ENCODE measurements around the gene FUZ. TPM values are rescaled to one million over a fixed set of nuclear protein-coding genes. Genes with fewer than 3 reads are reported as not detected.

Gene FUZ
- total and polyA plus RNA-seq, 2 of the 4 experiments (the other 2 are of a cell fraction), result 12.1 to 14.3 TPM

DNA sequence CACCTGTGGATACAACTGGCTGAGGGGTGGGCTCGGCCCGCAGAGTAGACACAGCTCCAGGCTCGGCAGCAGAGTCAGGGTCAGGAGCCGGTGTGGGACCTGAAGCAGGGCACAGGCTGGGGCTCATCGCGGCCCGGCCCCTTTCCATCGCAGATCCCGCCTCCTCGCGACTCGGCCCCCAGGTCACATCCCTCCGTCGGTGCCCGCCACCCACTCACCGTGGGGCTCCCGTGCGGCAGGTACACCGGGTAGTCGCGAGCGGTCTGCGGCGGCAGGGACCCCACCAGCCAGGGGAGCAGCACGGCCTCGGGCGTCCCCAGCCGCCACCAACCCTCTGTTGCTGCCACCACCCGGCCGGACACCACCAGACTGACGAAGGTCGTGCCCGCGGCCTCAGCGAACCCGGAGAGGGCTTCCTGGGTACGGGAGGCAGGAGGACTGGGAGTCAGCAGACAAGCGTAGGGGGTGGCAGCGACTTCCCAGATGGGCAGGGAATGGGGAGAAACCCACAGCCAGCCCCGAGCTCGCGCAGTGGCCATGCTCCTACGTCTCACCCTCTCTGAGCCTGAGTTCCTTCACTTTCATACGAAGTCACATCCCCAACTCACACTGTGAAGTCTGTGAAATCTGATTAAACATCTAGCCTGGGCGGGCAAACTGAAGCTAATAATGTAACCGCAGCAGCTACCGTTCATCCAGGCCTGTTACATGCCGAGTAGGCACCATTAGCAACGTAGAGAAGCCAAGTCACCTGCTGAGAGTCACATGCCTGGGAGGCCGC, 3.7 kb downstream of the FUZ start:
- Histone ChIP-seq H2AFZ (replicated peaks; ENCODE audit: low read length, poor library complexity) (peak overlapping the region; percentile 98), H3K27ac (ENCODE audit: insufficient read depth, low read length) (peak overlapping the region; percentile 9; the same call in 1 of the 2 replicates), H4K8ac (ENCODE audit: low read depth in 2 of 2, low read length in 2 of 2) (peak overlapping the region; percentile 25 to 46; a peak in 3 of 4 replicates), H3K36me3 (ENCODE audit: control insufficient read depth, insufficient read depth, low read length) (peaks cover 24% of the 10 kb centered on the region; the same call in 1 of the 2 replicates), H3K9me3 (ENCODE audit: control insufficient read depth, insufficient read depth, low read length) (no peaks in the 10 kb centered on the region), H3K9ac (ENCODE audit: low read depth, low read length) (peak overlapping the region; percentile 51), H2BK5ac (ENCODE audit: low read depth, low read length, poor library complexity, severe bottlenecking) (no peak overlapping the region), H3K79me1 (ENCODE audit: low read depth in 1 of 2, low read length in 2 of 2) (peaks cover 5 to 21% of the 10 kb centered on the region in 2 experiments; a peak in 2 of 4 replicates), H2AK9ac (replicated peaks; ENCODE audit: low read depth, low read length, poor library complexity) (peak overlapping the region; percentile 92), H2BK20ac (ENCODE audit: low read depth, low read length) (0 out of 2 replicates have a peak overlapping the region, but pooled peaks have one; percentile 3), H4K5ac (ENCODE audit: low read depth, low read length) (0 out of 2 replicates have a peak overlapping the region, but pooled peaks have one; percentile 19), H2BK15ac (ENCODE audit: low read depth, low read length) (no peak overlapping the region), H3K18ac (ENCODE audit: low read depth, low read length) (no peak overlapping the region), H3K4me2 (ENCODE audit: low read depth, low read length) (peak overlapping the region; percentile 90), H3K9me1 (ENCODE audit: insufficient read depth, low read length) (peaks cover 15% of the 10 kb centered on the region), H2AK5ac (ENCODE audit: low read depth, low read length) (peak overlapping the region; percentile 57), H3K56ac (ENCODE audit: extremely low read depth, insufficient read depth, low read length) (no peak overlapping the region), H3K14ac (replicated peaks; ENCODE audit: low read depth, low read length) (peak overlapping the region; percentile 48), H4K20me1 (ENCODE audit: insufficient read depth, low read length) (no peaks in the 10 kb centered on the region; the same call in 1 of the 2 replicates), H3K27me3 (ENCODE audit: control insufficient read depth, insufficient read depth, low read length) (no peaks in the 10 kb centered on the region), H4K91ac (ENCODE audit: insufficient read depth, low read depth, low read length) (peak overlapping the region; percentile 26), H3K4ac (ENCODE audit: low read depth, low read length) (peak overlapping the region; percentile 41), H2BK120ac (ENCODE audit: low read depth, low read length) (no peak overlapping the region), H3K23ac (ENCODE audit: low read depth, low read length) (peak overlapping the region; percentile 93), H3K4me1 (ENCODE audit: control insufficient read depth, insufficient read depth, low read length) (peaks cover 5% of the 10 kb centered on the region), H3K4me3 (ENCODE audit: insufficient read depth, low read depth, low read length) (peak overlapping the region; percentile 81)
- in situ Hi-C loops (cut with MboI; ENCODE audit: low sequenced_read_pairs), result no loop called here
- dilution Hi-C loops (cut with HindIII; ENCODE audit: low sequenced_read_pairs, unreplicated experiment), result no loop called here
- 18% methylated on average over 25 of the region's 50 CpGs; no CpG with 5 or more reads in 1 of the 2 experiments for WGBS, 2 experiments (ENCODE audit: extremely low coverage in 2 of 2, insufficient read length in 1 of 2)
- no TSS peak for BruUV-seq (replicated peaks)
- ChIA-PET CTCF (no interaction called here), POLR2A (ENCODE audit: unreplicated experiment) (no interaction called here)
- intact Hi-C loops (cut with micrococcal nuclease), result no loop called here
- ATAC-seq (ENCODE audit: low read depth), result peak; percentile 36
- DNase-seq, result no peak
- TF ChIP-seq BHLHE40 (IDR thresholded peaks at IDR 0.05; ENCODE audit: low read depth, low read length) (no peak), NFE2L2 (IDR thresholded peaks at IDR 0.05; ENCODE audit: low read depth, low read length) (no peak), RAD21 (IDR thresholded peaks at IDR 0.05; ENCODE audit: low read length) (no peak), SMC3 (IDR thresholded peaks at IDR 0.05; ENCODE audit: low read depth, low read length) (no peak), FOS (IDR thresholded peaks at IDR 0.05; ENCODE audit: low read depth, low read length) (no peak)
- TF ChIP-seq, protein P1, sequence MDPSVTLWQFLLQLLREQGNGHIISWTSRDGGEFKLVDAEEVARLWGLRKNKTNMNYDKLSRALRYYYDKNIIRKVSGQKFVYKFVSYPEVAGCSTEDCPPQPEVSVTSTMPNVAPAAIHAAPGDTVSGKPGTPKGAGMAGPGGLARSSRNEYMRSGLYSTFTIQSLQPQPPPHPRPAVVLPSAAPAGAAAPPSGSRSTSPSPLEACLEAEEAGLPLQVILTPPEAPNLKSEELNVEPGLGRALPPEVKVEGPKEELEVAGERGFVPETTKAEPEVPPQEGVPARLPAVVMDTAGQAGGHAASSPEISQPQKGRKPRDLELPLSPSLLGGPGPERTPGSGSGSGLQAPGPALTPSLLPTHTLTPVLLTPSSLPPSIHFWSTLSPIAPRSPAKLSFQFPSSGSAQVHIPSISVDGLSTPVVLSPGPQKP (IDR thresholded peaks at IDR 0.05; ENCODE audit: borderline replicate concordance, low read depth, low read length), result no peak
- TF ChIP-seq, protein P2, sequence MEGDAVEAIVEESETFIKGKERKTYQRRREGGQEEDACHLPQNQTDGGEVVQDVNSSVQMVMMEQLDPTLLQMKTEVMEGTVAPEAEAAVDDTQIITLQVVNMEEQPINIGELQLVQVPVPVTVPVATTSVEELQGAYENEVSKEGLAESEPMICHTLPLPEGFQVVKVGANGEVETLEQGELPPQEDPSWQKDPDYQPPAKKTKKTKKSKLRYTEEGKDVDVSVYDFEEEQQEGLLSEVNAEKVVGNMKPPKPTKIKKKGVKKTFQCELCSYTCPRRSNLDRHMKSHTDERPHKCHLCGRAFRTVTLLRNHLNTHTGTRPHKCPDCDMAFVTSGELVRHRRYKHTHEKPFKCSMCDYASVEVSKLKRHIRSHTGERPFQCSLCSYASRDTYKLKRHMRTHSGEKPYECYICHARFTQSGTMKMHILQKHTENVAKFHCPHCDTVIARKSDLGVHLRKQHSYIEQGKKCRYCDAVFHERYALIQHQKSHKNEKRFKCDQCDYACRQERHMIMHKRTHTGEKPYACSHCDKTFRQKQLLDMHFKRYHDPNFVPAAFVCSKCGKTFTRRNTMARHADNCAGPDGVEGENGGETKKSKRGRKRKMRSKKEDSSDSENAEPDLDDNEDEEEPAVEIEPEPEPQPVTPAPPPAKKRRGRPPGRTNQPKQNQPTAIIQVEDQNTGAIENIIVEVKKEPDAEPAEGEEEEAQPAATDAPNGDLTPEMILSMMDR (conservative IDR thresholded peaks at IDR 0.05; ENCODE audit: low read depth, low read length), result no peak

All from IMR-90 (cell line).